Erythroblast (primary cell): Measurements from ENCODE around the gene USP3.
"Not testable (repeated sequence)": the region's sequence is repeated elsewhere in the genome, so short reads cannot be mapped to it uniquely, and the experiment has no call there.

Experiments
- GATA1 ChIP-seq: IDR thresholded peaks from 2 replicates; pipeline ENCODE4 v1.6.1; 2011; ENCODE audit warnings: low read depth, mild to moderate bottlenecking, control low read depth, low read length, moderate library complexity
- POLR2A ChIP-seq: IDR thresholded peaks from 2 replicates; pipeline ENCODE4 v1.6.1; 2011; ENCODE audit warnings: mild to moderate bottlenecking, low read length

DNA sequence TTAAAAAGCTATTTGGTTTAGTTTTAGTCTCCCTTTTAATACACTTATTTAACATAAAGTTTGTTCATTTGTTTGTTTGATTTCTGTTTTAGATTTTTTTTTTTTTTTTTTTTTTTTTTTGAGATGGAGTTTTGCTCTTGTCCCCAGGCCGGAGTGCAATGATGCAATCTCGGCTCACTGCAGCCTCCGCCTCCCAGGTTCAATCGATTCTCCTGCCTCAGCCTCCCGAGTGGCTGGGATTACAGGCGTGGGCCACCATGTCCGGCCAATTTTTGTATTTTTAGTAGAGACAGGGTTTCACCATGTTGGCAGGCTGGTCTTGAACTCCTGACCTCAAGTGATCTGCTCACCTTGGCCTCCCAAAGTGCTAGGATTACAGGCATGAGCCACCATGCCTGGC lies 16.1 kb downstream of the USP3 start:
- not testable (repeated sequence) for TF ChIP-seq POLR2A, GATA1
